NCI-H2107 treated with DMSO at 0.1 percent for 48 hours (cell line): ENCODE data around the gene ADAMTS8.

ENCODE experiments used
- DNase-seq: peaks from one replicate; lab custom pipeline; 2025; ENCODE audit not compliant: unreplicated experiment; lab: John Stamatoyannopoulos, UW

Gene ADAMTS8

DNA sequence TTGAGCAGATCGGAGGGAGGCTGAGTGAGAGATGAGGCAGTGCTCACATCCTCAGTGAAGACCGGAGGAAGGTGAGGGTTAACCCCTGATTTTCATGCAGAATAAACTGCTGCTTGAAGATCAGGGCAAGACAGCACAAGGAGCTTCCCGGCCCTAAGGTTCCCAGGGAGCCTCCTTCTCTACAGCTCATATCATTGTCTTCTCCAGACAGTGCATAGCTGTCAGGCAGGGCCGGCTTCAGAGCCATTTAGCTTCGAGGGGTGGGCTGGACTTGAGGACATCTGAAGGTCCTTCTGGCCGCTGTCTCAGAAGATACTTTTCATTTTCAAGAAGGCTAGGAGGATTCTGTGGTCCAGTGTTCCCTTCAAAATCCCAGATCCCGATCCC, 7.2 kb downstream of the ADAMTS8 start:
- no peak for DNase-seq

DNA sequence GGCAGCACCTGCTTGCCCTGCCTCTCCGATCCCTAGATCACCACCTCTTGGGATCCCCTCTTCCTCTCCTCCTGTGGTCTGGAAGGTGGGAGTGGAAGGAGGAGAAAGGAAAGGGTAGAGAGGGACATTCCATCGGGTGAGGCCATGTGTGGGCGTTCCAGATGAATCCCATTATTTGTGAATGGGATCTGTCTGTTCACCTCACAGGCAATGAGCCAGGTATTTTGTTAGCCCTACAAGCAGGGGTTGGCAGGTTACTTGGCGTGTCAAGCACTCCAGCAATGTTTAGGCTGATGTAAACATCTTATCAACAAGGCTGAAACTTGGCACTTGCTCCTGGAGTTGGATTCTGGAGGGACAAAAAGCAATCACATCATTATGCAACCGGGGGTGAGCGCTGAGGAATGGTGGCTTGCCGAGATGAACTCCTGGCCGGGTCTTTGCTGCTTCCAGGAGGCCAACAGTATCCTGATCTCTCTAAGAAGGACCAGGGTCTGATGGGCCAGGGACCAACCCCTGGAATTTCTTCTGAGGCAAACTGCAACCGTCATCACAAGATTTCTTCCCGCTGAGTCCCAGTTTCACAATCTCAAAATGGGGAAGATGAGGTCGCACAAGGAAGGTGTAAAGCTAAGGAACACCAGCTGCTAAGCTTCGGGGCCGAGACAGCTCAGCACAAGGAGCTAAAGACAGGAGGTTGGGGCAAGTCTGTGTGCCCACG, 7.8 kb downstream of the ADAMTS8 start:
- no peak for DNase-seq

DNA sequence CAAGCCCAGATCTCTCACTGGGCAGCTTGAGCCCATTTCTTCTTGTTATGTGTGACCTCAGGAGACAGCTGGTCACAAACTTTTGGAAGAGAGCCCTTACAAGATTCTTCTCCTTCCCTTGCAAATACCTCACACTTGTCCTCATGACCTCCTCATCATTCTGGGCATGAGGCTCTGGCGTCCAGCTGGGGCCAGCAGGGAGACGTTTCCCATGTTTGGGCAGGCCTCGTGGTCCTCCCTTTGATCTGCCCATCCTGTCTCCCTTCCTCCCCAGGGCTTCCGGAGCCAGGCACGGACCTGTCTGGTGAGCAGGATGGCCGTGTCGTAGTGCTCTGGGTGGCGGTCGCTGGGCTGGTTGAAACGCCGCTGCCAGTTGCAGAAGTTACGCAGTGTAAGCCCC, 9.7 kb downstream of the ADAMTS8 start:
- DNase-seq, result no peak

DNA sequence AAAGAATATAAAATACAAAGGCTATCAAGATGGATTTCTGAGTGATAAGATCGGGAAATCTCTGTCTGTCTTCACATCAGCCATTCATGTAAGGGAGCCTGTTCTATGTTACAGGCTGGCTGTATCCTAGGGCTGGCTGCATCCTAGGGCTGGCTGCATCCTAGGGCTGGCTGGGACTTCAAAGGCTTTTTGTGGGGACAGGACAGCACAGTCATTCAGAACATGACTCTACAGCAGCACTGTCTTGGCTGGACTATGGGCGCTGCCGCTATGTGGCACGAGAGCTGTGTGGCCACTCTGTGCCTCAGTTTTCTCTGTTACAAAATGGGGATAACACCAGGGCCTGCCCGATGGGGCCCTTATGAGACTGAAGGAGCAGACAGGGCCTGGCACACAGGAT, 10.2 kb downstream of the ADAMTS8 start:
- no peak for DNase-seq

DNA sequence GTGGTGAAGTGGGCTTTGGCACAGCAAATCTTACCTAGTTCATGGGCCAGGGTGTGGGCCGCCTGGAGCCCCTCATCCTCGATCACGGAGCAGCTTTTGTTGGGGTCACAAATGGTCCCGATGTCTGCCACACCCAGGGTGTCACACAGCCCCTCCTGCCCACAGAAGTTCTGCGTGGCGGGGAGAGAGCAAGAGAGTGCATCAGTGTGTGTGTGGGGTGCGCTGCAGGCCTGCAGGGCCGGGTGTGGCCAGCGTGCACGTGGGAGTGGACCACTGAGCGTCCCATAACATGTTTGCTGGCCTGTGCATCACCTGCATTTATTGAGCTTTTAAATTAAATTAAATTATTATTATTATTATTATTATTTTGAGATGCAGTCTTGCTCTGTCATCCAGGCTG, 11.5 kb downstream of the ADAMTS8 start:
- no peak for DNase-seq

DNA sequence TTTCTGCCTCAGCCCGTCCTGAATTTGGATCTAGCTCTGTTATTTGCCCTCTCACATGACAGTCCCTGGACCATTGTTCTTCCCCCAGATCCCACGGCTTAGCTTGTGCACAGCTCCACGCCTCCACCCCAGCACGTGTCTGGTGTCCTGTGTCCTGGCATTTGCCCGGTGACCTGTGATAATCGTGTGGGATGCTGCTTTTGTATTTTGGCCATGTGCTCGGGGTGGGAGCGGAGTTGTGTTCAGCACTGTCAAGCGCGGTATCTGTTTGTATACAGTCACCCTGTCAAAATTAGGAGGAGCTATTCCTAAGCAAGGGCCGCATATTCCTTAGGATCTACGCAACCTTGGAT, 11.9 kb downstream of the ADAMTS8 start:
- DNase-seq, result no peak

DNA sequence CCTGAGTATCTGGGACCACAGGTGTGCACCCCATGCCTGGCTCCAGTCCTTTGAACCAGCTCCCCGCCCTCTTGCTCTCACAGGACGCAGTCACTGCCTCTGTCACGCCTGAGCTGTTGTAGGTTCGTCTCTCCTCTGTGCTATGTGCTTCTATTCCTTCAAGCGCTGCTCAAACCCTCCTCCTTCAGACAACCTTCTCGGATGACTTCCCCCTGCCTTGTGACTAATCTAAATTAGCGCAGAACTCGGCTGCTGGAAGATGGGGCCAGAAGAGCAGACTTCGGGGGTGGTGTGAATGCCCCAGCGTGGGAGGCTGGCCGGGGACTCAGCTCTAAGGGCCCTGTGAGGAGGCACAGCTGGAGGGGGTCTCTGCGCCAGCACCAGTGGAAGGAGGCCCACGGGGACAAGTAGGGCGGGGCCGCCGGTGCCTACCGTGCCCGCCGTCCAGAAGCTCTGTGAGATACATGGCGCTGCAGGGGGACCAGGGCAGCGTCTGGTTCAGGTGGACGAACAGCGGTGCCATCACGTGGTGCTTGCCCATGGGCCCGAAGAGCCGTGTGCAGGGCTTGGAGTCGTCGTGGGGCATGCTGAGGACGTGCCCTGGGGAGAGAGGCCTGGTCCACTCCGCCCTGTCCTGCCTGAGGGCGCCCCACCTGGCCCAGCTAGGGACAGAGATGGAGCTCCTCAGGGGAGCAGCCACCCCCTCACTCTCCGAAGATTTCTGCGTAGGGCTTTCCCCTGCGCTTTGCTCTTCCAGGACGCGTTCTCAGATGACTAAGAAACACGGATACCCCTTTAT, 12.5 kb downstream of the ADAMTS8 start:
- DNase-seq, result no peak

DNA sequence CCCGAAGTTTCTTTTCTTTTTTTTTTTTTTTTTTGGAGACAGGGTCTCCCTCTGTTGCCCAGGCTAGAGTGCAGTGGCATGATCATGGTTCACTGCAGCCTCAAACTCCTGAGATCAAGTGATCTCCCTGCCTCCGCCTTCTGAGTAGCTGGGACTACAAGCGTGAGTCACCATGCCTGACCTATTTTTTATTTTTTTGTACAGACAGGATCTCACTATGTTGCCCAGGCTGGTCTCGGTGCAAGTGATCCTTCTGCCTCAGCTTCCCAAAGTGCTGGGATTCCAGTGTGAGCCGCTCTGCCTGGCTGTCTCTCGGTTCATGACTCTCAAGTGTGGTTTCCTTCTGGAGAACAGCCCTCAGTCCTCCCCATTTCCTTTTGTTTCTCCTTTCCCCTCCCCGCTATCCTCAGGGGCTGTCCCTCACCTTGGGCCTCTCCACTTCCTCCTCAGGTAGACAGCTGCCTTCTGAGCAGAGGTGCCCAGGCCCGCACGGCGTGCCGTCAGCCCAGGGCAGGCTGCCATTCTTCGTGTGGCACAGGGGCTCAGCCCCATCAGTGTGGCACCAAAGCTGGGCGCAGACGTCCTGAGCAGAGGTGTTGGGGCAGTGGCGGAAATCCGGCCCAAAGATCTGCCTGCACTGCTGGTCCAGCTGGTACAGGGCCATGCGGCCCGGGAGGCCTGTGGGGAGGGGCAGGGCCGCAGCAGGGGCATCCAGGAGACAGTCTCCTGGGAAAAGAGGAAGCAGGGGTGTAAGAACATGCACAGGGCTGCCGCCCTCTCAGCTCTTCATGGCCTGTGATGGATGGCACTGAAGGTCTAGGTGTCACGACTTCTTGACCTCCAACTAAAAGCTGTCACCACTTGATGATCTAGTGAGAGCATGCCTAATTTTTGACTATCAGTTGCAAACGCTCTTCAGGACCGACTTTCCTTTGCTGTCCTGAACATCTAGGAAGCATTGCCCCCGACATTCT, 14.0 kb downstream of the ADAMTS8 start:
- DNase-seq, result no peak

DNA sequence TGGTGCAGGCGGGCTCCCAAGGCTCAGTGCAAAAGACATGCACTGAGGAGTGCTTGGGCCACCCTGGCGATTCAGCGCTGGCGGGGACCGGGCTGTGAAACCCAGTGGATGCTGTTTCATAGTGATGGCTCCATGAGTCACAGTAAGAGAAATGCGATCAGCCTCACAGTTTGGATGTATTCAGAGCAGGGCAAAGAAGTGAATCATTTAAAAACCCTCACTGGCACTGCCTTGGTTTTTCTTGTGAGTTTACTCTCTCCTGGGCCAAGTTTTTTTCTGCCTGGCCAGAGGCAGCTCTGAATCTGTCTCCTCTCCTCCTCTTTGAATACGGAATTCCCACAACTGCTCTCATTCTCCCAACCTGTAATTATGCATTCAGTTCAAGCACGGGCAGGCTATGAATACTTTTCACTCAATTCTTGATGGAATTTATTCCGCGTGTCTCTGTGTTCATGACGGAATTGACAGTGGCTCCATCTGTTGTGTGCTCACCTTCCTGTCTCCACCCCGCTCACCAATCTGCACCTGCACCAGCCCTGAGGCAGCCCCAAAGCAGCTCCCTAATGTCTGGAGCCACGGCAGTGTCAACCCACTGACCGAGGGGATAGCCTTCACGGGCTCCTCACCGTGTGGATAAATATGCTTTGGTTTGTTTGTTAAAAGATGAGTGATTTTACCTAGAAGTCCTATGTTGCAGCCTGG, 14.9 kb downstream of the ADAMTS8 start:
- no peak for DNase-seq

DNA sequence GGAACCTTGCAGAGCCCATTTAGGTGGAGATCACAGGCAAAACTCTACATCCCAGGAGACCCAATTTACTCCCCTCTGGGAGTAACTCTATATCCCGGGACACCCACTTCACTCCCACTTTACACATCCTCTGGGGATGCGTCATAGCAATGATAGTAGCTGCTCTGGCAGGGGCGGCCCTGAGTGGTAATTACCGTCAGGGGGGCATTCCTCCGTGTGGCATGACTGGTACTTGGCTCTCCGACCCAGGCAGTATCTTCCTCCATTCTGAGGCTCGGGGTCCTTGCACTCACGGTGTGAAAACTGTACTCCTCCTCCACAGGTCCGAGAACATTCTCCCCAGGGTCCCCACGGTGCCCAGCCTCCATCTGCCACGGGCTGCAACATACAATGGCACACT, 17.2 kb downstream of the ADAMTS8 start:
- DNase-seq, result no peak

DNA sequence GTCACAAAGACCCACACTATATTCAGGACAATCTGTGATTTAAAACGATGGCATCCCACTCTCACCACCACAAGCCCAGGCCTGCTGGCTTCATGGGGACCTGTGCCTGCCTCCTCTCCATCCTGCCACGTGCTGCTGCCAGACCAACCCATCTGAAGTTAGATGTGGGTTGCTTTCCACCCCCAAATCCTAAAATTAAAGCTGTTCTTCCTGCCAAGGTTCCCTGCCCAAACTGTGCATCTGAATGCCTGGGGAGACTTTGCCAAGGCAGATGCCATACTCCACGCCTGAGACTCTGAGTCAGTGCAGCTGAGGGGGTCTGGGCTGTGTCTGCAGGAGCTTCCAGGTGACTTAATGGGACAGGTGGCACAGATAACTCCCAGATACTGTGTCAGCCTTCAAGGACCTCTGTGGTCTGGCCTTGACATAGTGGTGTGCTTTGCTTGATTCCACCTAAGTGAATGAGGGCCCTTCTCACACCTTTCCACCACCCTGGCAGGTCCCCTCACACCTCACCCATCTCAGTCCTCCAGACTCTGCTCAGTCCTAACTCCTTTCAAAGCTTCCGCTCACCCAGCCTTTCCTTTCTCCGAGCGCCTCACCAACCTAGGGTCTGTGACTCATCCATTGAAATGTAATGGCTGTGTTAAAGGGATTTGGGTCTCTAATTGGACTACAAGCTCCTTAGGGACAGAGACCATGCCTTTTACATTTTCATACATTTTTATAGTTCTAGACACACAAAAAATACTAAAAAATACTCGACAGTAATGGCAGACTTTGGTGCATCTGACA, 18.6 kb downstream of the ADAMTS8 start:
- DNase-seq, result no peak

DNA sequence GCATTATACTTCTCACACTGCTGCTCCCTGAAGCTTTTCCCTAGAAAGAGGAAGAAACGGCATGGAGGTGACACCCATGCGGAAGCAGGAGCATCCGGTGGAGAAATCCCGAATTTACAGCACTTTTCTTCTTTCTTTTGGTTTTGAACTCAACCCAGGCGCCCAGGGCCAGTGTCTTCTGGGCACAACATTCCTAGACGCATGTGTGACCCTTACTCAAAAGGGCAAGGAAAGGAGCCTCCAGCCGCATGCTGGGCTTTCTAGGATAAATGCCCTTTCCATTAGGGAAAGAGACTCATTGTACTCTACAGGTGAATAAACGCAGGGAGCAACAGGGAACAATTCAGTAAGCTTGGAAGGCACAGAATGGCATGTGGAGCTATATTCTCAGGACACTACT, 19.5 kb downstream of the ADAMTS8 start:
- no peak for DNase-seq

DNA sequence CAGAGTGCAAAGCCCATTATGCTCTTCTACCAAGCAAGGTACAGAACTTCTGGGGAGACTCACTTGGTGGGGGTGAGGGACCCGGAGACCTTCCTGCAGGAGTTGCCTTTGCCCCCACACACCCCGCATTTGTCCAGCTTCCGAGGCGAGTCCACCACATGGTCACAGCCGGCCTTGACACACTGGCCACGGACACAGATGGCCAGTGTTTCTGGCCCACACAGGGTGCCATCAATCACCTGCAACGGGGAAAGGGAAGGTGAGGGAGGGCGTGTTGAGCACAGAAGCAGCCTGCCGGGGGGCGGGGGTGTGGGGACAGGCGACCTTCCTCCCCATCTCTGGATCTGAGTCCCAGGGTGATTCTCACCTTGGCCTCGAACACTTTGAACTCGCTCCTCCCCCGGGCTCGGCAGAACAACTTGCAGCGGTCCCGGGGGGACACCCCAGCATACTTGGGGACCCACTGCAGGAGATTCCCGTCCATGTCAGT, 20.0 kb downstream of the ADAMTS8 start:
- DNase-seq, result no peak

DNA sequence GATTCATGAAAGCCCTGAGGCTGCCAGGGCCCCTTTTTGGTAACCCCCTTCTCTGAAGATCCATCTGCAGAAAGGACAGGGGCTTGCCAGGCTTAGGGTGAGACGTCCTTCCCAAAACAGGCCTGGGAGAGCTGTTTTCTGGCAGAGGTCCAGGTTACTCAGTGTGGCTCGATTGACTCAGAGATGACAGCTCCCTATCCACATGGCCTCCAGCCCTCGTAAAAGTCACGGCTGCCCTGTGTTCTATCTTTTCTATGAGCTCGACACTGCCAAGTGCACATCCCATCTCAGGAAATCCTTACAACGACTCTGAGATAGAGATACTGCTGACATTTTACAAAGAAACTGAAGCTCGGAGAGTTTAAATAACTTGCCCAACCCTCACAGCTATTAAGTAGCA, 20.4 kb downstream of the ADAMTS8 start:
- DNase-seq, result no peak

DNA sequence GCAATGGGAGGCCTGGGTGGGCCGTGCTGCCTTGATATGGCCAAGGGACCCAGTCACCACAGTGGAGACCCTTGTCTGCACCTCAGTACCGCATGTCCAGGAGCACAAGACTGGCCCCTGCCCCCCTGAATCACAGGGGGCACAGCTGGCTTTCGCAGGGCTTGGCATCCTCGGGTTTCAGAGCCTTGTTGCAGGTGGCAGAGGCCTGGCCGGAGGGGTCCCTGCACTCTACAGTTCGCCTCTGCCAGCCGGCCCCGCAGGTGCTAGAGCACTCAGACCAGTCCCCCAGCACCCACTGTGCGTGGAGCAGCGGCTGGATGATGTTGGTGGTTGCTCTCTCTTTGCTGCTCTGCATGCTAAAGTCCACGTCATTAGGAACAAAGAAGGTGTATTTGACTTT, 23.0 kb downstream of the ADAMTS8 start:
- no peak for DNase-seq

DNA sequence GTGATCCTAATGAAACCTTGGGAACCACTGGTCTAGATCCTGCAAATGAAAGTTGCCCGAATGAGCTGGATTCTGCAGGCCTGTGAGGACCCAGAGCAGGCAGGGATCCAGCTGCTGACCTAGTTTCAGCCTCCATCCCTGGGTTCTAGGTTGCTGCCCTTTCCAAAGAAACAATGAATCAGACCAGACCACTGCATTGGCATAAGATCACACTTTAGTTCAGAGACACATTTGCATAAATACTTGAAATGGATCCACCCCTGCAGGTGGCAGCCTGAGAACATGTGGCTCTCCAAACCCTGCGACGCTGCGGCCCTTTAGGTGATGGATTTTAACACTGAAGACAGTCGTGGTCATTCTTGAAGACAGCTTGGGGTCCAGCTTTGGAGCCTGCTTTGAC, 23.7 kb downstream of the ADAMTS8 start:
- DNase-seq, result no peak

DNA sequence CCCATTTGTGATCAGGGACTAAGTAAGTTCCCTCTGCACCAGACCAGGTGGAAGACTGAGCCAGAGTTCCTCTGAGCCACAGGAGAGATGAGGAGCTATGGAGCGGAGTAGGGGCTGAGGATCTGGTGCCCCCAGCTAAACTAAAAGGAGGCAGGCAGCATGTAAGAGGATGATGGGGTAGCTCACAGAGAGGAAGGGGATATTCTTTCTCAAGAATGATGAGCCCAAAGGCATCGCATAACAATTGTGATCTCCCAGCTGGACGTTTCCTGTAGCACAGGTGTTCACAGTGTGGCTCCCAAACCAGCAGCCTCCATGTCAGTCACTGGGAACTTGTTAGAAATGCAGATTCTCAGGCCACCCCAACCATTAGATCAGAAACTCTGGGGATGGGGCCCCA, 24.4 kb downstream of the ADAMTS8 start:
- DNase-seq, result no peak

DNA sequence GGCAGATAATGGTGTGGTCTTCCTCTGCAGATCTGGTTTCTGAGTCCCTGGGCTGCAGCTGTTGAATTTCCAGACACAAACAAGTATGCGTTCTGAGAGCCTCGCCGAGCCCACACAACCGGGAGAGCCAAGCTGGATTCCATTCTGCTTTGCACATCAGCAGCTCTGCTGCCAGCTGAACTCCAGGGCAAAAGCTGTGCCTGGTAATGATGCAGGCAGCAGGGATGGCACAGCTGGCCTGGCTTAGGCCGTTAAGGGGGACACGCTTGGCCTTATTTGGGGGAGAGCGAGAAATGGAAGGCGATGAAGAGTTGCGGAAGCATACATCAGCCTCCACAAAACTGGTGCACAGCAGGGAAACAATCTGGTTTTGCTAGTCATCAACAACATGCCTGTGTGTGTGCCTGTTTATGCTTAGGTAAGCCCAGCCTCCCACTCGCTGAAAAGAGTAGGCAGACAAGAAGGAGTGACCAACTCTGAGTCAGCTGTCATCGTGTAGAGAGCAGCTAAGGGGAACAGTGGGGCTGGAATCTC, 25.1 kb downstream of the ADAMTS8 start:
- no peak for DNase-seq

DNA sequence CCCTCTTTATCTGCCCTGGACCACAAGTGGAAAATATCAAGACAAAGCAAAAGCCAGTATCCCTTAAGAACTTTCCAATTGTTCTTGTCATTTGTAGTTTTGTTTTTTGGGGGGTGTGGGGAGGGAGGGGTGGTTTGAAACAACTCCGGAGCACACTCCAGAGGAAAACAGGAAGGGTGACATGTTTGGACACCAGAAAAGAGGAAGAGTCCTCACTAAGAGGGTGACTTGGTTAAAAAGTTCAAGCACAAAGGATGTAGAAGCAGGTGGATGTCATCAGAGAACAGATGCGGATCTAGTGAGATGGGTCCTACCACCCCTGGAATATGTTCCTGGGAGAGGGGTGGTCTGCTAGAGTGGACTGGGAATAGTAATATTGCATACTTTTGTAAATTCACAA, 25.8 kb downstream of the ADAMTS8 start:
- DNase-seq, result no peak
